Fibroblast of lung (primary cell): ENCODE results near the gene CLTCL1.

ENCODE experiments used
- CTCF ChIP-seq, 2 donors: IDR thresholded peaks in 1 of 2; conservative IDR thresholded peaks in 1 of 2; 1 replicate in 1 of 2; 2 replicates in 1 of 2; pipeline ENCODE4 v1.5.1; 2011 to 2012; ENCODE audit warnings: low read length in 2 of 2, control low read depth in 1 of 2, inconsistent platforms in 1 of 2, low read depth in 1 of 2, mild to moderate bottlenecking in 1 of 2
- EZH2 ChIP-seq: IDR thresholded peaks from 2 replicates; pipeline ENCODE4 v1.5.1; 2012; ENCODE audit warnings: low read length, control low read depth, mild to moderate bottlenecking; ENCODE audit errors: missing control alignments

DNA sequence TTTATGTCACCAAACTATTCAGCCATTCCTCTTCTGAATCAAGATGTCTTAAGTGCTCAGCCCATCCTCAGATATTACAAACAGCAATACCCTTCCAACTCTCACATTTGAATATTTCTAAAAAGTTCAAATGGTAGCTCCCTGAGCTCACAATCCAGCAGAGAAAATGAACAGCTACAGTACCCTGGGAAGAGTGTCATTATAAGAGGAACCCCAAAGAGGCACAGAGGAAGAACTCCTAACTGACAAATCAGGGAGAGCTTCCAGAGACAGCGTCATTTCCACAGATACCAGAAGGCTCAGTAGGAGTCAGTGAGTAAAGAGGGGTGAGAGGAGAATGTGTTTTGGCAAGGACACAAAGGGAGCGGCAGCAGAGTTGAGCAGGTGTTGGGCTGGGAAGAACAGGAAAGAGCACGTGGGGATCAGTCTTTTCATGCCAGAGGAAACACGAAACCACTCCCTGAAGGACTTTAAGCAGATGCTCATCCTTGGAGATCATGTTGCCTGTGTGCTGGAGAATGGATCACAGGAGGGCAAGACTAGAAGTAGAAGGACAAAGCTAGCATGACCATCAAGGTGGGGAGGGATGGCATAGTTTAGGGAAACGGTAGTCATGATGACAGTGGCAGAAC is 4.3 kb downstream of the CLTCL1 start:
- TF ChIP-seq CTCF (conservative IDR thresholded peaks at IDR 0.05 in 1 of 2, IDR thresholded peaks at IDR 0.05 in 1 of 2; ENCODE audit: low read depth in 1 of 2, low read length in 2 of 2) = no peak
- TF ChIP-seq EZH2 = no peak
